GM21360 (cell line): ENCODE measurements around the gene BRIP1.
"Not testable (repeated sequence)": the region's sequence is repeated elsewhere in the genome, so short reads cannot be mapped to it uniquely, and the experiment has no call there.

Source experiments
- ATAC-seq: cut with Tn5 transposase; IDR thresholded peaks from one replicate; pipeline ENCODE4 v1.9.1; 2021; ENCODE audit warnings: mild to moderate bottlenecking, moderate library complexity; ENCODE audit not compliant: unreplicated experiment

BRIP1 gene

GRCh38 chr17:61868074-61868473, 4.7 kb upstream of the BRIP1 start:
- ATAC-seq: no peak

- no peak for ATAC-seq
Measured at GRCh38 chr17:61867033-61867432, 3.7 kb upstream of the BRIP1 start.

DNA sequence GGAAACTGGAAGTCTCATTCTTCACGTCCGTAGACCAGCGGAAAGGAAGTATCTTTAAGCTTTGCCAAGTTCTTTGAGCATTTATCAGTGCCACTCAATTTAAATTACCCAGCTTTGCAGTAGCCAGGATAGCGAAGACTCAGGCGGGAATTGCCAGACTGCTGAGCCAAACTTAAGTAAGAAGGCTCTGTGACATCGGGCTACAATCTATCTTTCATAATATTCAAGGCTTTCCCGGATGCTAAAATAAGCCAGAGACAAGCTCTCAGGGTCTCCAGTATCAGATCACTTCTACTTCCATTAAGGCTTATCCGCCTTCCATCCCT, 436 bp upstream of the BRIP1 start:
- ATAC-seq: peak; percentile 29

DNA sequence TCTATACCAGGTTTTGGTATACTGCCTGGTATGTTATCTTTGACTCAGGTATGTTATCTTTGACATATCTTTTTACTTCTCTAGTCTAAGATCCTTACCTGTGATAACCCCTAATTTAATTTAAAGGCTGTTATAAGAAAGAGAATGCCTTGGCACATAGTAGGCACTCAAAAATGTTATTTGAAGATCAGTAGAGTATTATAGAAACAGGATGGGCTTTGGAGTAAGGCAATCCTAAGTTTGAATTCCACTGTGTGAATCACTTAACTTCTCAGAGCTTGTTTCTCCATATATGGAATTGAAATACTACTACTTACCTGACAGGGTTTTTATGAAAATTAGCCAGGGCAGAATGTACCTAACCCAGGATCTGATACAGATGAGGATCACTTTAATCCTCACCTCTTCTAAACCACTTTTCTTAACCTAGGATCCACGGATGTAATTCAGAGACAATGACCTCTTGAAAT, 1.2 kb downstream of the BRIP1 start:
- no peak for ATAC-seq

DNA sequence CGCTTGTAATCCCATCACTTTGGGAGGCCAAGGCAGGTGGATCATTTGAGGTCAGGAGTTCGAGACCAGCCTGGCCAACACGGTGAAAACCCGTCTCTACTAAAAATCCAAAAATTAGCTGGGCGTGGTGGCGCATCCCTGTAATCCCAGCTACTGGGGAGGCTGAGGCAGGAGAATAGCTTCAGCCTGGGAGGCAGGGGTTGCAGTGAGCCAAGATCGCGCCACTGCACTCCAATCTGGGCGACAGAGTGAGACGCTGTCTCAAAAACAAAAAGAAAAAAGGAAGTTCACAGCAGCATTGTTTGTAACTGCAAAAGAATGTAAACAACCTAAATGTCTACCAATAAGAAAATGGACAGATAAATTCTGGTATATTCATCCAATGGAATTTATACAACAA, 2.9 kb downstream of the BRIP1 start:
- ATAC-seq: not testable (repeated sequence)

GRCh38 chr17:61856035-61856434, 7.3 kb downstream of the BRIP1 start:
- no peak for ATAC-seq

- ATAC-seq: no peak
Measured at GRCh38 chr17:61852857-61853256, 10.5 kb downstream of the BRIP1 start.

DNA sequence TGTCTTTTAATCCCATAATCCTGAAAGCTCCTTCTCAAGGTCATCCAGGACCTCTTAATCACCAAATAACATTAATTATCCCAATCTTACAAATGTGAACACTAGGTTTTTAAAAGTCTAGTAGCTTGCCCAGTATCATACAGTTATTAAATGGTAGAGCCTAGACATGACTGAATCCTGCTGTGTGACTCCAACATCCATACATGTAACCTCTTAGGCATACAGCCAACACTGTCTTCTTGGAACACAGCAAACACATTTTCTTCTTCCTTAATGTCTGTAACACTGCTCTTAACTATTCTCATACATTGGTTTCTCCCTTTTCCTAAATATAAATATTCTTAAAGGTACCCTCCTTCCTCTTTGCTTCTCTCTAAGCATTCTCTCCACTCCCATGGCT, 13.7 kb downstream of the BRIP1 start:
- ATAC-seq: no peak

- ATAC-seq: no peak
Measured at GRCh38 chr17:61848896-61849295, 14.4 kb downstream of the BRIP1 start.

- ATAC-seq: no peak
Measured at GRCh38 chr17:61848247-61848646, 15.1 kb downstream of the BRIP1 start.

DNA sequence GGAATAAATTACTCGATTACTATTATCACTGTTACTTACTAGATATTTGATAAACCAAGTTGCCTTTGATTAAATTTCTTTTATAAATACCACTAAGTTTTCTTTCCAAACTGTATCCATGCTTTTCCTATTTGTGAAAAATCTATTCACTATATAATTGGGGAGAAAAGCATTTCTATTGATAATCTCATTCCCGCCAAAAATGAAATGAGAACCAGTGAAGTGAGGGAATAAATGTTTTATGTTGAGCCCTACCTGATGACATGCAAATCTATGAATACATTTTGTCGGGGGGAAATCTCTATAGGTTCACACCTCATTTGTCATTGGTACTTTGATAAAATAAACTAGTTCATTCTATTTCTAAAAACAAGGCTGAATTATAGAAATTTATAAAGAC, 15.7 kb downstream of the BRIP1 start:
- no peak for ATAC-seq

- ATAC-seq: no peak
Measured at GRCh38 chr17:61846761-61847375, 16.5 kb downstream of the BRIP1 start.

DNA sequence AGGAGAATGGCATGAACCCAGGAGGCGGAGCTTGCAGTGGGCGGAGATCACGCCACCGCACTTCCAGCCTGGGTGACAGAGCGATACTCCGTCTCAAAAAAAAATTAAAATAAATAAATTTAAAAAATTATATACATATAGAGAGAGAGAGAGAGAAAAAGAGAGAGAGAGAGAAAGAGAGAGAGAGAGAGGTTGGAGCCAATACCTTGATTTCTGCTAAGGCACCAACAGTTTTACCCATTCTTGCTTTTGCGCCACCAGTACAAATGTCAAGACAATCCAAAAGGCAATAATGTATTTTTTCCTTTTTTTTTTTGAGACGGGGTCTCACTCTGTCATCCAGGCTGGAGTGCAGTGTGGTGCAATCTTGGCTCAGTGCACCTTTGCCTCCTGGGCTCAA, 17.2 kb downstream of the BRIP1 start:
- no peak for ATAC-seq

GRCh38 chr17:61843435-61843834, 19.9 kb downstream of the BRIP1 start:
- ATAC-seq: no peak

GRCh38 chr17:61842899-61843298, 20.4 kb downstream of the BRIP1 start:
- ATAC-seq: no peak

GRCh38 chr17:61839300-61839786, 24.0 kb downstream of the BRIP1 start:
- no peak for ATAC-seq

- no peak for ATAC-seq
Measured at GRCh38 chr17:61837175-61838051, 25.9 kb downstream of the BRIP1 start.

DNA sequence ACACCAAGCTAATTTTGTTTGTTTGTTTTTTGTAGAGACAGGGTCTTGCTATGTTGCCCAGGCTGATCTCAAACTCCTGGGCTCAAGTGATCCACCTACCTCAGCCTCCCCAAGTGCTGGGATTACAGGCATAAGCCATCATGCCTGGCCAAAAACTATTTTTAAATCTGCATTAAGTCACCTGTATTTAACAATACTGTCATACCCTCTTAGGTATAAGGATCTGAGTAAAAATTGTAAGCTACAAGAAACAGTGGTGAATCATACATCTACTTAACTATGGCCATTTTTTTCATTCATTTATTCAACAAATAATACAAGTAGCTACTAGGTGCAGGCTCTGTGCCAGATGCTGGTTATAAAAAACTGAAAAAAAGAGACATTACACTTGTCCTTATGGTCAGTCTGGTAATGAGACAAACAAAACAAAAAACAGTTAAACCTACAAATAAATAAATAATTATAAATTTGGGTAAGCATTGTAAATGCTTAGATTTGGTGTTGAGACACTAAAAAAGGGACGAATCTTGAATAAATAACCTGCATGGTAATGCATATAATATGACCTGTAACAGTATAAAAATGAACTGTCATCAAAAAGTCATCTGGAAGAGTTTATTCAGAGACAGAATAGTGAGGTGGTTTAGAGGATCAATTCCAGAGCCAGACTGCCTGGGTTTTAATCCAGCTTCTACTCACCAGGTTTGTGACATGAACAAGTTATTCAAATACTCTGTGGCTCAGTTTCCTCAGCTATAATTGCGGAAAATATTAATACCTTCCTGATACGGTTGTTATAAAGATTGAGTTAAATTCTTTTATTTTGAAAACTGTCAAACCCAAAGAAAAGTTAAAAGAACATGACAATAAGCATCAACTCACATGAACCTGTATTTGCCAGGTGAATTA, 26.8 kb downstream of the BRIP1 start:
- ATAC-seq: no peak

- ATAC-seq: no peak
Measured at GRCh38 chr17:61835606-61836005, 27.7 kb downstream of the BRIP1 start.

DNA sequence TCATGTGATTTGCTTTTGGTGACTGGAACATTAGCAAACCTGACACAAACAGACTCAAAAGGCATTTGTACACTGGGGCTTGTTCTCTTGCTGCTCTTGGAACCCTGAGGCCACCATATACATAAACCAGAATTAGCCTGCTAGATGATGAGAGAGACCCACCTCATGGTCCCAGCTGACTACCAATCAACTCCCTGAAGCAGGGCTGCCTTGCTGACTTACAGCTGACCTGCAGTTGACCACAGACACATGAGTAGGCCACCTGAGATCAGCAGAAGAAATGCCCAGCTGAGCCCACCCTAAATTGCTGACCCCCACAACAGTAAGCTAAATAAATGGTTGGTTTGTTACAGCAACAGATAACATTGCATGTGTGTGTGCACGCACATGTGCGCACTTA, 28.7 kb downstream of the BRIP1 start:
- no peak for ATAC-seq

DNA sequence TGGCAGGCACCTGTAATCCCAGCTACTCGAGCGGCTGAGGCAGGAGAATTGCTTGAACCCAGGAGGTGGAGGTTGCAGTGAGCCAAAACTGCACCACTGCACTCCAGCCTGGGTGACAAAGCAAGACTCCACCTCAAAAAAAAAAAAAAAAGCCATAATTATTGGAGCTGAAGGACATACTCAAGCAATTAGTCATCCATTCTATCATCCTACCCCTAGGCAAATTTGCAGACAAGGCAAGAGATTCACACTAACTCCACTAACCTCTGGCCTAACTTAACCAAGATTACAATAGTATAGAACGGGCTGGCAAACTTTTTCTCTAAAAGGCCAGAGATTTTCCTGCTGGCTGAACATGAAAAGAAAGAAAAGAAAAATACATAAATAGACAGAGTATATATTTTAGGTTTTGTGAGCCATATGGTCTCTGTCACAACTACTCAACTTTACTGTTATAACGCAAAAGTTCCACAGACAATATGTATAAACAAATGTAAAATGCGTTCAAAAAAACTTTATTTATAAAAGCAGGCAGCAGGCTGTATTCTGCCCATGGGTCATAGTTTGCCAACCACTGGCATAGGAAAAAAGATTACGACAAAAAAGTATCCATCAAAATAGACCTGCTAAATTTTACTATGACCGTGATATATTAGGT, 29.7 kb downstream of the BRIP1 start:
- ATAC-seq: no peak
